Peyer's patch (tissue), 4 donors: Measurements from ENCODE around the gene TACC2. TPM values are rescaled to one million over a fixed set of nuclear protein-coding genes. Genes with fewer than 3 reads are reported as not detected.

ENCODE experiments used
- DNase-seq, 3 donors: peaks; one replicate each; pipeline ENCODE4 v3.0.0-alpha.2; 2017 to 2019
- H3K27ac ChIP-seq, 4 donors: fragments of 200-600 bp; sonication (generic); one replicate each; pipeline ENCODE4 v1.5.1; 2016 to 2019
- H3K27me3 ChIP-seq, 2 donors: fragments of 200-600 bp; sonication (generic); one replicate each; pipeline ENCODE4 v1.5.1; 2019
- H3K36me3 ChIP-seq, 3 donors: fragments of 200-600 bp; sonication (generic); one replicate each; pipeline ENCODE4 v1.5.1; 2016 to 2019
- H3K4me1 ChIP-seq, 4 donors: fragments of 200-600 bp; sonication (generic); one replicate each; pipeline ENCODE4 v1.5.1; 2016 to 2019
- H3K4me3 ChIP-seq, 4 donors: fragments of 200-600 bp; sonication (generic); 1 replicate in 3 of 4; 2 replicates in 1 of 4; pipeline ENCODE4 v1.5.1; 2016 to 2019; ENCODE audit warnings: mild to moderate bottlenecking in 1 of 4
- H3K9me3 ChIP-seq, 4 donors: fragments of 200-600 bp; sonication (generic); one replicate each; pipeline ENCODE4 v1.5.1; 2016 to 2019; ENCODE audit warnings: mild to moderate bottlenecking in 1 of 4
- CTCF ChIP-seq, 6 experiments: fragments of 450-650 bp in 4 of 6; fragments of 200-600 bp in 2 of 6; sonication (generic) in 1 of 6; IDR thresholded peaks; one replicate each; pipeline ENCODE4 v1.5.1; 2017 to 2019; ENCODE audit warnings: antibody characterized with exemption in 6 of 6, mild to moderate bottlenecking in 3 of 6, moderate library complexity in 1 of 6
- POLR2A ChIP-seq, 2 donors: fragments of 450-650 bp; IDR thresholded peaks; one replicate each; pipeline ENCODE4 v1.5.1; 2017; ENCODE audit warnings: antibody characterized with exemption in 2 of 2, mild to moderate bottlenecking in 2 of 2, moderate library complexity in 2 of 2
- total RNA-seq, 4 donors: library from RNA; depleted of rRNA; stranded (reverse); fragments of >200 nt; gene quantifications; one replicate each; pipeline ENCODE4 v1.1.0, GENCODE V29; 2016

Gene TACC2
- total RNA-seq, 4 donors from 2014 or later = 91.6 to 140 (median 109) TPM

GRCh38 chr10:122213766-122214165, 224.8 kb downstream of the TACC2 start:
- no peaks in the 10 kb centered on the region for H3K9me3 ChIP-seq
- no peak overlapping the region for H3K27ac ChIP-seq
- no peak overlapping the region for H3K4me3 ChIP-seq
- TF ChIP-seq CTCF (IDR thresholded peaks at IDR 0.05) (no peak), POLR2A (IDR thresholded peaks at IDR 0.05) (no peak)
- H3K36me3 ChIP-seq = peaks cover 0 to 52% (median 0%) of the 10 kb centered on the region in 3 donors
- no peak for DNase-seq
- no peaks in the 10 kb centered on the region for H3K4me1 ChIP-seq
- no peaks in the 10 kb centered on the region for H3K27me3 ChIP-seq

GRCh38 chr10:122216047-122216446, 227.1 kb downstream of the TACC2 start:
- no peak overlapping the region for H3K4me3 ChIP-seq
- H3K9me3 ChIP-seq = no peaks in the 10 kb centered on the region
- TF ChIP-seq CTCF (IDR thresholded peaks at IDR 0.05) = no peak
- no peak for TF ChIP-seq POLR2A (IDR thresholded peaks at IDR 0.05)
- no peaks in the 10 kb centered on the region for H3K4me1 ChIP-seq
- no peak for DNase-seq
- no peak overlapping the region for H3K27ac ChIP-seq
- H3K27me3 ChIP-seq = no peaks in the 10 kb centered on the region
- H3K36me3 ChIP-seq = peaks cover 0 to 61% (median 0%) of the 10 kb centered on the region in 3 donors

GRCh38 chr10:122219340-122219739, 230.4 kb downstream of the TACC2 start:
- no peak overlapping the region for H3K27ac ChIP-seq
- H3K4me1 ChIP-seq = no peaks in the 10 kb centered on the region
- no peaks in the 10 kb centered on the region for H3K27me3 ChIP-seq
- no peak for DNase-seq
- peaks cover 0 to 73% (median 0%) of the 10 kb centered on the region in 3 donors for H3K36me3 ChIP-seq
- no peak overlapping the region for H3K4me3 ChIP-seq
- no peak for TF ChIP-seq CTCF (IDR thresholded peaks at IDR 0.05)
- TF ChIP-seq POLR2A (IDR thresholded peaks at IDR 0.05) = no peak
- no peaks in the 10 kb centered on the region for H3K9me3 ChIP-seq

- no peaks in the 10 kb centered on the region for H3K27me3 ChIP-seq
- no peaks in the 10 kb centered on the region for H3K9me3 ChIP-seq
- peaks cover 0 to 80% (median 0%) of the 10 kb centered on the region in 3 donors for H3K36me3 ChIP-seq
- TF ChIP-seq CTCF (IDR thresholded peaks at IDR 0.05) (no peak), POLR2A (IDR thresholded peaks at IDR 0.05) (no peak)
- no peak overlapping the region for H3K4me3 ChIP-seq
- no peaks in the 10 kb centered on the region for H3K4me1 ChIP-seq
- H3K27ac ChIP-seq = no peak overlapping the region
- DNase-seq = no peak
Observed at GRCh38 chr10:122220736-122221135, 231.8 kb downstream of the TACC2 start.

GRCh38 chr10:122221958-122222357, 233.0 kb downstream of the TACC2 start:
- no peak for TF ChIP-seq POLR2A (IDR thresholded peaks at IDR 0.05)
- TF ChIP-seq CTCF (IDR thresholded peaks at IDR 0.05) = no peak
- Histone ChIP-seq H3K9me3 (no peaks in the 10 kb centered on the region), H3K4me1 (no peaks in the 10 kb centered on the region), H3K27me3 (no peaks in the 10 kb centered on the region), H3K36me3 (peaks cover 0 to 81% (median 0%) of the 10 kb centered on the region in 3 donors), H3K4me3 (no peak overlapping the region), H3K27ac (no peak overlapping the region)
- DNase-seq = no peak

GRCh38 chr10:122222638-122223037, 233.7 kb downstream of the TACC2 start:
- H3K4me3 ChIP-seq = no peak overlapping the region
- H3K9me3 ChIP-seq = no peaks in the 10 kb centered on the region
- TF ChIP-seq POLR2A (IDR thresholded peaks at IDR 0.05) (no peak), CTCF (IDR thresholded peaks at IDR 0.05) (no peak)
- no peaks in the 10 kb centered on the region for H3K4me1 ChIP-seq
- DNase-seq = no peak
- no peak overlapping the region for H3K27ac ChIP-seq
- H3K36me3 ChIP-seq = peaks cover 0 to 83% (median 0%) of the 10 kb centered on the region in 3 donors
- H3K27me3 ChIP-seq = no peaks in the 10 kb centered on the region
